NCI-H1048 (cell line): ENCODE results near the gene GNAI1.

ENCODE experiments used
- DNase-seq: peaks from one replicate; lab custom pipeline; 2025; lab: John Stamatoyannopoulos, UW

The GNAI1 gene

DNA sequence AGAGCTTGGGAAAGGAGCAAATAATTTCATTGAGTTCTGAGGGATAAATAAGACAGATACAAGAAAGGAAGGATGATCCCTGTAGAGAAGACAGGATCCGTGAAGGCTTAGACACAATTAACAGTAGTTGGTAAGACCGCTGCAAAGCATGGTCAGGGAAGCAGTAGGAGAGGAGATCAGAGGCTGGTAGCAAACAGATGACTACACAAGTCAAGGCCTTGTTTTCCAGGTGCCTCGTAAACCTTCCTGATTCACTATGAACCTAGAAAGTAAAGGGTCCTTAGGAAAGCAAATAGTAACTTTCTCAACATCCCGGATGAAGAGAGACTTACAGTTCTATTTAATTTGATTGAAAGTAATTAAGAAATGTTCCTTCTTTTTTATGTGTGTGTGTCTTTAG is 118.6 kb downstream of the GNAI1 start:
- DNase-seq: no peak

DNA sequence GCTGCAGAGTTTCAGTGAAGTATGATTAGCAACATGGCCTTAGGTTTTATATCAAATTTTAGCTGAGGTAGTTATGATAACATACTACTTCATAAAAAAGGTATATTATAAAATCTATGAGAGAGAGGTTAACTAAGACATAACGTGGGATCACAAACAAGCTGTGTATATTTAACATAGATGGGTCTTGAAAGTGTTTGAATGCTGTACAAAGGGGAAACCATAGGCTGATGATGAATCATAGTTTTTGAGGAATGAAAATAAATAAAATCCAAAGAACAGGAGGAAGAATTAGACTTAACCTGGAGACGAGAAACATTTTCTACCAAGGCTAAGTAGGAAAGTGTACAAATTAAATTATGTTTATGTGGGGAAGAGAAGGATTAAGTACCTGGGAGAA is 119.0 kb downstream of the GNAI1 start:
- no peak for DNase-seq

GRCh38 chr7:80255656-80256055 is 121.0 kb downstream of the GNAI1 start:
- no peak for DNase-seq

- DNase-seq: no peak
Observed at GRCh38 chr7:80257756-80258155, 123.1 kb downstream of the GNAI1 start.

GRCh38 chr7:80260606-80261005 is 126.0 kb downstream of the GNAI1 start:
- no peak for DNase-seq

DNA sequence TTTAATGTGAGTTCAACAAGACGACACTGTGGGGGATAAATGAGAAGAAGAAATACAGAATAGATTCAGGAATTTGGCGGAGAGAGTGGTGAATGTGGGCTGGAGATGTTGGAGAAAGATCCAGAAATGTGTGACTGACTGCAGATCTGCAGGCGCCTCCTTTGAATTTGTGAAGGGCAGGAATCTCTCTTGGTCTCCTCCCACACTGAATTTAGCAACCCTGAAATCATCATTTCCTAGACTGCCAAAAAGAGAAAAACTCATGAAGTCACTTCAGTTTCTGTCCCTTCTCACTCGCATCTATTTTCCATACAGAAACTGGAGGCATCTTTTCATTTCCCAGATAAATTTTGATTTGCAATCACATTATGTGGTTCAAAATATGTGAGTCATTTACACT is 128.7 kb downstream of the GNAI1 start:
- DNase-seq: no peak

DNA sequence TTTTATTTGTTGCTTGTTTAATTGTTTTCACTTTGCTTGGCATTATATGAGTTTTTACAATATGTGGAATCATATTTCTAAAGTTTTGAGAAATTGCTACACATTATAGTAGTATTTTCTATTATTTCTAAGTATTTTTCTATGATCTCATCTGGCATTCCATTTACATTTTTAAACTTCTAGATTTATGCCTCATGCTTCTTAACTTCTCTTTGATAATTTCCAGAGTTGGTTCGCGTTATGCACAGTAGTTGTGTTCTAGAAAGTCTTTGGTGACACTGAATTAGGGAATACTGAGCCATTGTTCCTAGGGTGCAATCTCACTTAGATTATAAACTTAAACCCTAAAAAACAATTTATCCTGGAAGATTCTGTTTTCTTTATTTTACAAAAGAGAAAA is 129.2 kb downstream of the GNAI1 start:
- DNase-seq: no peak

DNA sequence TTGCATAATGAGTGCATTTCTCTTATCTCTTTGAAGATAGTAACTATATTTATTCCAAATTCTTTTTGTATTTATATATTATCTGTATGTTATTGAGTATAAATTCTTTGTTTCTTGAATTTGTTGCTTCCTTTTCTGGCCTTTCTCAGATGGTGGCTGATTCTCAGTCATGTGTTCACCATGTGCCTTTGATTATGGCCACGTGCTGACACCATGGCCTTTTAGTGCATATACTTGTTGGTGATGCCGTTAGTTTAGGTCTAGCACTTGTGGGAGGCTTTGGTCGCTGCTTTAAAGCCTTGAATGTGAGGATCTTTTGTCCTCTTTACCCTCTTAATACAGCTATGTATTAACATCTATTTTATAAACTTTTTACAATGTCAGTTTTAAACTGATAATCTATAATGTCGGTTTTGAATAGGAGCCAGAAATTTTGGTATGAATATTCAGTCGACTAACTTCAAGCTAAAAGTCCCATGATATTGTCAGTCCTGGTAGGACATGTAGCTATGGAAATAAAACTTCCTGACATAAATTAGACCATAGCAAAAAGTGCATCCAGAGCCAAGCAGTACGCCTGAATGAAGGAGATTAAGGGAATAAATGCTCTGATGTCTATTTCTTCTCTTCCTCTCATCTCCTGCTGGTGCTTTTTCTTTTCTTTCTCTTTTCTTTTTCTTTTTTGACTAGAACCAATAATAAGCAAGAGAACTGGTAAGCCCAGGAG is 130.3 kb downstream of the GNAI1 start:
- no peak for DNase-seq

DNA sequence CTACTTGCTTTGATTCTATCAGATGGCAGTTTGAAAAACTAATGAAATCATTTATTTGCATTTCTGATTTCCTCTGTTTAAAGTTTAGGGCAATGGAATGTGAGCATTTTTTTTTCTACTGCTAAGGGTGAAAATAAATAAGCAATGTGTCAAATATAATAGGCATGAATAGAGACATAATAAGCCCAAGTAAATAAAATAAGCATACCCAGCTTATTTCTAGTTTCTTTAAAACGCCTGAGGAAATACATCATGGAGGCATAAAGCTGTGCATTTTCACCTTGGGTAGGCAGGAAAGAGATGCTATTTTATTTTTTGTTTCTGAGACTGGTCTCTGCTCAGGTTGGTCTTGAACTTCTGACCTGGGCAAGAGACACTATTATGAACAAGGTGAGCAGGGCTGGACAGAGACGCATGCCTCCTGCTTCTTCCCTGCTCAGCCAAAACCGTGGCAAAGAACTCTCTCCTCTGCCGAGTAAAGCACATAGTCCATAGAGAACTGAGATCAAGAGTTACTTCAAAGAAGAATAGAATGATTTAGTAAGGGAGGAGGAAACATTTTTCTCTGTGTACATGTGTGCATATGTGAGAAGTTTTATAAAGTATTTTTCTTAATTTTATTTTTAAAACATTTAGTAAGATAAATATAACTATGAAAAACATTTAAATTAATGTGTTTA is 138.1 kb downstream of the GNAI1 start:
- DNase-seq: peak; percentile 74

DNA sequence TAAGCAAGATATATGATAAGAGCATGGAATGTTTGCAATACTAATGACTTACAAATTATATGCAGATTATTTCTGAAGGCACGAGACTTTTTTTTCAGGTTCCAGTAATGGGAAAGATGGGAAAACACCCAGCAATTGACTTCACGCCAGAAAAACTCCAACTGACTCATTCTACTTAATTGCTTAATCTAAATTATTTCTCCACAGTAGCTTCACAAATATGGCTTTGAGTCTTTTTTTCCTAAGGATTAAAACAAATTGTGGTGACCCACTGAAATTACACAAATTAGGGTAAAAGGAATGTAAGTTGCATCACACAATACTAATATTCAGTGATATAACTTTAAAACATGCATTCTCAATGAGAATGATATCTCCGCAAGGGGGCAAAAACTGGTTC is 138.7 kb downstream of the GNAI1 start:
- peak; percentile 21 for DNase-seq

GRCh38 chr7:80275192-80275605 is 140.6 kb downstream of the GNAI1 start:
- no peak for DNase-seq
